HepG2 (cell line): ENCODE data around the gene SNAPC4. TPM values are rescaled to one million over a fixed set of nuclear protein-coding genes. Genes with fewer than 3 reads are reported as not detected.
A peak's percentile ranks its signal among the peaks of the same experiment; 100 is the strongest.
"Not testable (repeated sequence)": the region's sequence is repeated elsewhere in the genome, so short reads cannot be mapped to it uniquely, and the experiment has no call there.

ENCODE experiments used
- ATAC-seq: fragments of 200-7000 bp; cut with Tn5 transposase; 3 replicates; pipeline ENCODE4 v1.9.1; 2020; ENCODE audit warnings: mild to moderate bottlenecking, moderate library complexity
- BruUV-seq: library from RNA; stranded (reverse); fragments of 400-500 nt; replicated peaks from 2 replicates; lab custom pipeline; 2021; lab: Mats Ljungman, UMichigan
- CTCF ChIA-PET: fragments of 300-600 bp; formaldehyde crosslinking; extraction: SDS; loops from one replicate; lab custom pipeline; 2021; ENCODE audit warnings: low total read pairs, inconsistent platforms, low intra/inter-chr PET ratio; lab: Yijun Ruan, JAX
- POLR2A ChIA-PET: fragments of 350-600 bp; sonication (Branson Sonifier 250); formaldehyde crosslinking; loops from one replicate; lab custom pipeline; 2020; ENCODE audit warnings: antibody characterized with exemption, inconsistent platforms; lab: Yijun Ruan, JAX
- DNase-seq: peaks from one replicate; pipeline ENCODE4 v3.0.0-alpha.2; 2015; ENCODE audit warnings: low spot score
- FAIRE-seq: peaks from 3 replicates; lab custom pipeline; 2011; peaks lifted over from hg19 to GRCh38; lab: Jason Lieb, UNC
- H2AFZ ChIP-seq: one replicate; pipeline ENCODE4 v1.6.1; 2011; ENCODE audit warnings: low read length, inconsistent platforms
- H3K27ac ChIP-seq: fragments of 300-600 bp; 3 replicates; pipeline ENCODE4 v1.8.0; 2011; ENCODE audit warnings: mixed run types, mild to moderate bottlenecking, mixed read lengths, low read length, inconsistent platforms; ENCODE audit not compliant: insufficient read depth; ENCODE audit errors: extremely low read length
- H3K27me3 ChIP-seq, 2 experiments: fragments of 200-600 bp in 1 of 2; 2 replicates in 1 of 2; 3 replicates in 1 of 2; pipeline versions ENCODE4 v1.6.0 to v1.8.0; 2011; ENCODE audit warnings: low read length in 2 of 2, mild to moderate bottlenecking in 2 of 2, moderate library complexity in 2 of 2, inconsistent platforms in 1 of 2; ENCODE audit not compliant: insufficient read depth in 2 of 2, control insufficient read depth in 1 of 2
- H3K36me3 ChIP-seq, 2 experiments: fragments of 200-600 bp in 1 of 2; replicated peaks in 1 of 2; 2 replicates in 1 of 2; 3 replicates in 1 of 2; pipeline versions ENCODE4 v1.5.1 to v1.8.0; 2011; ENCODE audit warnings: low read length in 2 of 2, inconsistent platforms in 1 of 2; ENCODE audit not compliant: insufficient read depth in 2 of 2, control insufficient read depth in 1 of 2
- H3K4me1 ChIP-seq: 2 replicates; pipeline ENCODE4 v1.5.1; 2012; ENCODE audit warnings: low read length, inconsistent platforms; ENCODE audit not compliant: insufficient read depth
- H3K4me2 ChIP-seq: 2 replicates; pipeline ENCODE4 v1.6.0; 2011; ENCODE audit warnings: low read depth, low read length, inconsistent platforms
- H3K4me3 ChIP-seq, 3 experiments: fragments of 200-600 bp in 1 of 3; sonication (generic), shearing (Covaris generic) in 1 of 3; replicated peaks in 1 of 3; 2 replicates each; pipeline ENCODE4 v1.5.1; 2011 to 2016; ENCODE audit warnings: low read length in 3 of 3, inconsistent platforms in 2 of 3, low read depth in 2 of 3, mild to moderate bottlenecking in 2 of 3, control low read depth in 1 of 3, mixed read lengths in 1 of 3; ENCODE audit not compliant: insufficient read depth in 1 of 3
- H3K79me2 ChIP-seq: one replicate; pipeline ENCODE4 v1.6.1; 2011; ENCODE audit warnings: low read length, inconsistent platforms; ENCODE audit not compliant: insufficient read depth
- H3K9ac ChIP-seq: 2 replicates; pipeline ENCODE4 v1.6.0; 2011; ENCODE audit warnings: mild to moderate bottlenecking, low read depth, low read length, inconsistent platforms; ENCODE audit not compliant: insufficient read depth
- H3K9me3 ChIP-seq: 2 replicates; pipeline ENCODE4 v1.5.1; 2012; ENCODE audit warnings: mild to moderate bottlenecking, low read length
- H4K20me1 ChIP-seq: 2 replicates; pipeline ENCODE4 v1.6.0; 2011; ENCODE audit warnings: inconsistent platforms, mild to moderate bottlenecking, low read length, moderate library complexity; ENCODE audit not compliant: insufficient read depth
- AGO2 ChIP-seq: fragments of 200-400 bp; formaldehyde crosslinking; optimal IDR thresholded peaks from 2 replicates; pipeline ENCODE3; 2017; ENCODE audit warnings: mild to moderate bottlenecking, low read depth, low read length, moderate library complexity
- ZNF713 ChIP-seq: sonication (generic); formaldehyde crosslinking; IDR thresholded peaks from 2 replicates; pipeline ENCODE4 v1.4.0; 2020; ENCODE audit warnings: mild to moderate bottlenecking, missing genetic modification reagents
- WGBS: methylation state at CpG from one replicate; pipeline ENCODE4 v1.1.6; 2017; ENCODE audit warnings: low lambda C conversion rate; 5-methylcytosine and 5-hydroxymethylcytosine counted together
- in situ Hi-C: cut with HindIII; loops from 2 replicates; pipeline ENCODE4 v1.10.0; 2017; ENCODE audit warnings: low pct_unique_long_range_greater_than_20kb; ENCODE audit not compliant: extremely low pct_ligation_motif_present
- intact Hi-C: fragments of 100-400 bp; cut with micrococcal nuclease; formaldehyde crosslinking; loops from one replicate; pipeline ENCODE4 v1.10.0; 2022; ENCODE audit not compliant: unreplicated experiment
- polyA plus RNA-seq, 8 experiments: library from polyadenylated mRNA; depleted of rRNA in 3 of 8; stranded (reverse) in 7 of 8; unstranded in 1 of 8; fragments of >200 nt; fragmentation: Illumina TruSeq in 4 of 8; extraction: Trizol in 4 of 8; gene quantifications; 2 replicates each; pipeline versions ENCODE4 v1.2.1 to v1.2.3, GENCODE V29; 2011 to 2016; ENCODE audit warnings: low read depth in 4 of 8, missing spikeins in 1 of 8, mixed read lengths in 1 of 8; ENCODE audit not compliant: insufficient read depth in 1 of 8
- total RNA-seq, 5 experiments: library from RNA; depleted of rRNA; stranded (reverse); fragments of >200 nt; fragmentation: Illumina TruSeq; extraction: Trizol; gene quantifications; 2 replicates each; pipeline ENCODE4 v1.2.3, GENCODE V29; 2016; ENCODE audit warnings: low read depth in 1 of 5

The SNAPC4 gene
- total and polyA plus RNA-seq, 2 of the 13 experiments (the other 11 are each of a cell fraction or from before 2014, with no cell fraction given): 2.0 to 6.0 TPM

DNA sequence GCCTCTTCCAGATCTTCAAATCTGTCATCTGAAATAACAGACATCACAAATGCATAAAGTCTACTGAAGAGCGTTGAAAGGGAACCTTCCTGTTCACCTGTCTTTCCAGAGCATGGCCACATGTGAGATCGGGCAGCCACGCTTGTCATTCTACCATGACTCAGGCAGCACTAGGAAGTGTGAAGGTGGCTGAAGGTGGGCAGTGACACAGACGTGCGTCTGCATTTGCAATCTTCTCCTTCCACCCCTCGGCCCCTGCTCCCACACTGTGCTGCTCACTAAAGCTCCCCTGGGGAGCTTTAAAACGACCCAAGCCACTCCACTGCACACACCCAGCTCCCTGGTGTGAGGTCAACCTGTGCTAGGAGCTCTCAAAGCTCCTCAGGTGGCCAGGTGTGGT, 7.9 kb upstream of the SNAPC4 start:
- in situ Hi-C loops: no loop called here
- Histone ChIP-seq H3K36me3 (peaks cover 13 to 42% of the 10 kb centered on the region in 2 experiments), H3K27me3 (no peaks in the 10 kb centered on the region; a peak in 1 of 5 replicates), H2AFZ (no peak overlapping the region), H3K79me2 (peaks cover 40% of the 10 kb centered on the region), H3K4me2 (no peak overlapping the region), H3K9me3 (no peaks in the 10 kb centered on the region), H3K9ac (no peak overlapping the region), H3K4me3 (no peak overlapping the region), H3K4me1 (peaks cover 34% of the 10 kb centered on the region), H3K27ac (no peak overlapping the region), H4K20me1 (peaks cover 8% of the 10 kb centered on the region)
- DNase-seq (no peak), ATAC-seq (no peak), FAIRE-seq (no peak)
- ChIA-PET CTCF (no interaction called here), POLR2A (no interaction called here)
- intact Hi-C loops: no loop called here
- 93% methylated on average over 7 of the region's 7 CpGs for WGBS
- no TSS peak for BruUV-seq
- TF ChIP-seq AGO2 (peak; percentile 25), ZNF713 (no peak)

DNA sequence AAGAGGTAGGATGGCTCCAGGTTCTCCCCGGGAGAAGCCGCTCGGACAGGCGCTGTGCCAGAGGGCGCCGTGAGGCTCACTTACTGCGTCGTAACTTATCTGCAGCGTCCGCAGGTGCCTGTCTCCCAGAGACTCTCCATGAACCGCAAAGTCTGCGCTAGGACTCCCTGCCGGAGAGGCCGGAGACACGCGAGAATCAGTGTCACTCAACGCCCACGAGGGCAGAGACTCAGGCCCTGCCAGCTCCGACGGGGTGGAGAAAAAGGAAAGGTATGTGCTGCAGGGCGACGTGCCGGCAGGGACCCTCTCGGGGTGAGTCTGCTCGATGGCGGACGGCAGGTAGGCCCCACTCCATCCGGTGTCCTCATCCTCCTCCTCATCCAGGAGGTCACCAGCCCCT, 7.1 kb upstream of the SNAPC4 start:
- ATAC-seq, H3K9me3 ChIP-seq, intact Hi-C loops, FAIRE-seq, POLR2A ChIA-PET, H3K27me3 ChIP-seq, H3K4me2 ChIP-seq, CTCF ChIA-PET, H2AFZ ChIP-seq, H3K9ac ChIP-seq, H3K27ac ChIP-seq, H4K20me1 ChIP-seq, DNase-seq, H3K4me3 ChIP-seq, BruUV-seq, in situ Hi-C loops: not testable (repeated sequence)
- Histone ChIP-seq H3K4me1 (peaks cover 27% of the 10 kb centered on the region), H3K79me2 (peaks cover 31% of the 10 kb centered on the region), H3K36me3 (peaks cover 11 to 39% of the 10 kb centered on the region in 2 experiments; a peak in 4 of 5 replicates)
- 98% methylated on average over 28 of the region's 28 CpGs for WGBS
- peak; percentile 26 for TF ChIP-seq AGO2

DNA sequence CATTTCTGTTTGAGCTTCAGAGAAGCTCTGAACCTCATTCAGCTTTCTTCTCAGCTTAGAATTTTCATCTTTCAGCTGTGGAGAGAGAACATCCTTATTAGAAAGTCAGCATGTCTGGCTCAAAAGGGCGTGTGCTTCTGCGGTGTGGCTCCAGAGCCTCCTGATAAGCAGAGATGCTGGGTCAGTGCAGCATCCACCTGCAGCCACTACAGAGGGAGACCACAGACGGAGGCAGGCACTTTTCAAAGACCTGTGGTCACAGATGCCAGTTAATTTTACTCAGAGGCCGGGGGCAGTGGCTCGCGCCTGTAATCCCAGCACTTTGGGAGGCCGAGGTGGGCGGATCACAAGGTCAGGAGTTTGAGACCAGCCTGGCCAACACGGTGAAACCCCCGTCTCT, 5.9 kb upstream of the SNAPC4 start:
- WGBS: 100% methylated on average over 2 of the region's 10 CpGs

More for the DNA sequence above, 5.9 kb upstream of the SNAPC4 start:
- H3K4me2 ChIP-seq, intact Hi-C loops, H3K9me3 ChIP-seq, H4K20me1 ChIP-seq, H3K27me3 ChIP-seq, H2AFZ ChIP-seq, BruUV-seq, CTCF ChIA-PET, ATAC-seq, DNase-seq, in situ Hi-C loops, FAIRE-seq, H3K27ac ChIP-seq, POLR2A ChIA-PET, H3K4me3 ChIP-seq, H3K9ac ChIP-seq: not testable (repeated sequence)
- Histone ChIP-seq H3K79me2 (peaks cover 20% of the 10 kb centered on the region), H3K4me1 (peaks cover 19% of the 10 kb centered on the region), H3K36me3 (peaks cover 11 to 39% of the 10 kb centered on the region in 2 experiments; a peak in 4 of 5 replicates)
